Activated naive CD4-positive, alpha-beta T cell treated with anti-CD3 and anti-CD28 coated beads for 36 hours (primary cell): Measurements from ENCODE around the gene L3MBTL1. TPM values are rescaled to one million over a fixed set of nuclear protein-coding genes. Genes with fewer than 3 reads are reported as not detected.

Source experiments
- CTCF ChIA-PET: fragments of 350-600 bp; sonication (Branson Sonifier 250); formaldehyde crosslinking; loops from one replicate; lab custom pipeline; 2021; ENCODE audit warnings: antibody characterized with exemption; lab: Charles Lee
- DNase-seq: peaks from one replicate; pipeline ENCODE4 v3.0.0-alpha.2; 2020
- H3K27ac Mint-ChIP-seq: one replicate; pipeline ENCODE4 v1.8.0; 2021; ENCODE audit warnings: mild to moderate bottlenecking, mixed read lengths
- H3K27me3 Mint-ChIP-seq: one replicate; pipeline ENCODE4 v1.8.0; 2021; ENCODE audit warnings: low read depth, mixed read lengths
- H3K36me3 Mint-ChIP-seq: one replicate; pipeline ENCODE4 v1.8.0; 2021; ENCODE audit warnings: low read depth, mixed read lengths
- H3K4me1 Mint-ChIP-seq: one replicate; pipeline ENCODE4 v1.8.0; 2021; ENCODE audit warnings: low read depth, mixed read lengths
- H3K4me3 Mint-ChIP-seq: one replicate; pipeline ENCODE4 v1.8.0; 2021; ENCODE audit warnings: mild to moderate bottlenecking, moderate library complexity, mixed read lengths
- H3K9me3 Mint-ChIP-seq: one replicate; pipeline ENCODE4 v1.8.0; 2021; ENCODE audit warnings: mixed read lengths
- intact Hi-C: fragments of 100-400 bp; cut with micrococcal nuclease; formaldehyde crosslinking; loops from one replicate; pipeline ENCODE4 v1.15.1; 2023
- total RNA-seq, 2 experiments: library from RNA; stranded (reverse); gene quantifications; one replicate each; pipeline ENCODE4 v1.2.3, GENCODE V29; 2021

The L3MBTL1 gene
- total RNA-seq, 2 experiments from 2014 or later, result 4.7 to 7.3 TPM

DNA sequence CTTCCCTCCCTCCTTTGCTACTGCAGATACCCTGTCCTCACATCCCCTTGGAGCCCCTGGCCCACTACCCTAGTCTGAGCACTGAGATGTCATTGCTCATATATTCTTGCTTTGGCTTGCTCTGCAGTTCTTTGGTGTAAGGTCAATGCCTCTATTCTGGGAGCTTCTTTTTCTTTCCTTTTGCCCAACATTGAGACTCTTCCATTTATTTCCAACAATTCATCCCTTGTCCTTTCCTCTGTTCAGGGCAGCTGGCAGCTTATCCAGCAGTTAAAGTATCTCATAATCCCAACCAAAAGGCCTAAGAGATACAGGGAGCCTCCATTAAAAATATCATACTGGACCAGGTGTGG is 23.6 kb downstream of the L3MBTL1 start:
- intact Hi-C loops, result no loop called here
- Mint-ChIP-seq H3K27me3 (no peaks in the 10 kb centered on the region), H3K27ac (no peak overlapping the region), H3K9me3 (no peaks in the 10 kb centered on the region), H3K4me3 (no peak overlapping the region), H3K4me1 (no peaks in the 10 kb centered on the region), H3K36me3 (no peaks in the 10 kb centered on the region)
- CTCF ChIA-PET, result interaction anchor here (0.7 to 1.7 kb wide), 2 partner anchors 9 to 15 kb away, joined by 3 to 5 read pairs; no protein-coding TSS in a partner anchor
- DNase-seq, result no peak

DNA sequence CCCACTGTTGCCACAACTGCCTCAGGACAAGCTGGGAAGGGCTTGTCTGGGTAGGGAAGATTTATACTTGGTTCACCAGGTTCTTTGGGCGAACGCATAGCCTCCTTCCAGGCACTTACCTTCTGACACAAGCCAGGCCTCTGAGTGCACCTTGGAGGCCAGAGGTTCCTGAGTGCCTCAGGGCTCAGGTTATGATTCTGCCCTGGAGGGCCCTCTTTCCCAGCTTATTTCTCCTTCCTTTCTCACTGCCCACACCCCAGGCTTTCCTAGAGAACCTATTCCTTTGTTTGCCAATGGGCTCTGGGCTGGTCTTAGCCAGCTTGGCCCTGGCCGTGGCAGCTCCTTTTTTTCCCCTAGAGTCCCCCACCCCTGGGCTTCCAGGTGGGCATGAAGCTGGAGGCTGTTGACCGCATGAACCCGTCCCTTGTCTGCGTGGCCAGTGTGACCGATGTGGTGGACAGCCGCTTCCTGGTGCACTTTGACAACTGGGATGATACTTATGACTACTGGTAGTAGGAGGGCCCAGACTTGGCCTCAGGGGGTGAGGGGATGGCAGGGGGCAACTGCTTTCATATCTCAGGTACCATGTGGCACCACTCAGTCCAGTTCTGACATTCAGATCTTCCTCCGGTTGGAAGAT is 25.0 kb downstream of the L3MBTL1 start:
- CTCF ChIA-PET, result no interaction called here

DNA sequence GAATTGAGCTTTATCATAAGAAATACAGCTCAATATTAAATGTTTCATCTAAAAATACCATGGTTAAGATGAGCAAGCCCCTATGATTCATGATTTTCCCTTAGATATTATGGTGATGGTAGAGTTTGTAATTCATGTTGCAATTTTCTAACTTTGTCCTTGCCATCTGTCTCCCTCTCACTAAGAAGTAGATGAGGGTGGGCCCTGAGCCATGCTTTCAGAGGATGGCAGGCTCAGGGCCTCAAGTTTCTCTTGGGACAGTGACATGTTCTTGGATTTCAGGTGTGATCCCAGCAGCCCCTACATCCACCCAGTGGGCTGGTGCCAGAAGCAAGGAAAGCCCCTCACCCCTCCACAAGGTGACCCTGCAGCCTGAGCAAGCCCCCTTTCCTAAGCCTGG is 25.6 kb downstream of the L3MBTL1 start:
- Mint-ChIP-seq H3K27me3 (no peaks in the 10 kb centered on the region), H3K9me3 (no peaks in the 10 kb centered on the region), H3K4me1 (no peaks in the 10 kb centered on the region), H3K36me3 (no peaks in the 10 kb centered on the region), H3K27ac (no peak overlapping the region), H3K4me3 (no peak overlapping the region)
- CTCF ChIA-PET, result no interaction called here
- no peak for DNase-seq
- intact Hi-C loops, result no loop called here

More for the DNA sequence above, 25.0 kb downstream of the L3MBTL1 start:
- Mint-ChIP-seq H3K27ac (no peak overlapping the region), H3K4me3 (no peak overlapping the region), H3K9me3 (no peaks in the 10 kb centered on the region), H3K36me3 (no peaks in the 10 kb centered on the region), H3K27me3 (no peaks in the 10 kb centered on the region), H3K4me1 (no peaks in the 10 kb centered on the region)
- no peak for DNase-seq
- intact Hi-C loops, result no loop called here

DNA sequence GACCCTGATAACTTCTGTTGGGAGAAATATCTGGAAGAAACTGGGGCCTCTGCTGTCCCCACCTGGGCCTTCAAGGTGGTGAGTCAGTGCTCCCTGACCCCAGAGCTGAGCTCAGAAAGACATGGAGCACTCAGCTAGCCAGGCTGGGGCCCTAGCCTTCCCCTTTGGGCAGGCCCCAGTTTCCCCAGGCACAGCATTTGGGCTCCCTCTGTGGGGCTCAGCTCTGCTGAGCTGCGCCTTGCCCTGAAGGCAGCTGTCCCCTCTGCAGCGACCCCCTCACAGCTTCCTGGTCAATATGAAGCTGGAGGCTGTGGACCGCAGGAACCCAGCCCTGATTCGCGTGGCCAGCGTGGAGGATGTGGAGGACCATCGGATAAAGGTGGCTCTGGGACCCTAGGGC is 26.5 kb downstream of the L3MBTL1 start:
- no peak overlapping the region for H3K4me3 Mint-ChIP-seq
- CTCF ChIA-PET, result interaction anchor here (1.1 kb wide), 1 partner anchor 67 kb away, joined by 4 read pairs; no protein-coding TSS in a partner anchor
- no peaks in the 10 kb centered on the region for H3K36me3 Mint-ChIP-seq
- no peaks in the 10 kb centered on the region for H3K9me3 Mint-ChIP-seq
- H3K27me3 Mint-ChIP-seq, result no peaks in the 10 kb centered on the region
- no peaks in the 10 kb centered on the region for H3K4me1 Mint-ChIP-seq
- H3K27ac Mint-ChIP-seq, result no peak overlapping the region
- intact Hi-C loops, result no loop called here
- no peak for DNase-seq

DNA sequence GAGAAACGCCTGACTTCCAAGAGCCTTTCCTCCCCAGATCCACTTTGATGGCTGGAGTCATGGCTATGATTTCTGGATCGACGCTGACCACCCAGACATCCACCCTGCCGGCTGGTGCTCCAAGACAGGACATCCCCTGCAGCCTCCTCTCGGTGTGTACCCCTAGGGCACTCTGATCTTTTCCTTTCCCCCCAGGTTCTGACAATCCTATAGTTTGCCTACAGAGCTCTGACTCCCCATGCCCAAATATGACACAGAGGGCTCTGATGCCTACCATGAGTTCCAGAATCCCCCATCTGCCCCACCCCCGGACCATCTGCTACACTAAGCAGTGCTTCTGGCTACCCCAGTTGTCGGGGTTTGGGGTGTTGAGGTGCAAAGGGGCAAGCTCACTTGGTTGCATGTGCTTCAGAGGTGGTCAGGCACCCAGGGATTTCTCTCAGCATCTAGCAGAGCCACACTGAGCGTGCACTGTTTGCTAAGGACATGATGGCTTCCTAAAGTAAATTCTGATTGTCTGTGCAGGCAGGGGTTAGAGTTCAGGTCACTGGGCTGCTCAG is 27.4 kb downstream of the L3MBTL1 start:
- intact Hi-C loops, result no loop called here
- H3K36me3 Mint-ChIP-seq, result no peaks in the 10 kb centered on the region
- DNase-seq, result no peak
- no peaks in the 10 kb centered on the region for H3K4me1 Mint-ChIP-seq
- no peak overlapping the region for H3K27ac Mint-ChIP-seq
- no peaks in the 10 kb centered on the region for H3K27me3 Mint-ChIP-seq
- no peaks in the 10 kb centered on the region for H3K9me3 Mint-ChIP-seq
- CTCF ChIA-PET, result interaction anchor here (1.0 kb wide), 1 partner anchor 17 kb away, joined by 3 read pairs; no protein-coding TSS in a partner anchor
- no peak overlapping the region for H3K4me3 Mint-ChIP-seq

DNA sequence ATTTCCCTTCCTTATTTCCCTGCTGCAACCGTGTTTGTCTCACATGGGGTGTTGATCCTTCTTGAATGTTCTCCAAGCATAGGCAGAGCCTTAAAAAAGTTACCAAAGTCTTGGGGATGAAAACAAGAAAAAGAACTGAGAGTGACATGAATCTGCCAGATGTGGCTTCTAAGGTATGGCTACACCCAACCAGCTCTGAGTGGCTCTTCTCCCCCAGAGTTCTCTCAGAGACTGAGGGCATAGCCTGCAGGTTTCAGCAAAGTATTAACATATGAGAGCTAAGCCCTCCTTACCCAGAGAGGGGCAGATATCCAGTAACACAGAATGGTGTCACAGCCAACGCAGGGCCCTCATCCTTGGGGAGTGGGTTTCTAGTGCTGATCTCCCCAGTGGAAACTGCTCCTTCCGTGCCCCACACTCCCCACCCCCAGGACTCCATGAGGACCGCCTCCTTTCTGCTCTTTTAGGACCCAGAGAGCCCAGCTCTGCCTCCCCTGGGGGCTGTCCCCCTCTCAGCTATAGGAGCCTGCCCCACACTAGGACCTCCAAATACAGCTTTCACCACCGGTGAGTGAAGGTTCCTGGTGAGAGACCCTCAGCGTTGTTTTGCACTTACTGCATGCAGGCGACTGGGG is 28.0 kb downstream of the L3MBTL1 start:
- Mint-ChIP-seq H3K4me3 (no peak overlapping the region), H3K9me3 (no peaks in the 10 kb centered on the region), H3K27ac (no peak overlapping the region), H3K36me3 (no peaks in the 10 kb centered on the region), H3K4me1 (no peaks in the 10 kb centered on the region), H3K27me3 (no peaks in the 10 kb centered on the region)
- no peak for DNase-seq
- CTCF ChIA-PET, result interaction anchor here (1.0 kb wide), 2 partner anchors 16 to 655 kb away, joined by 3 read pairs; no protein-coding TSS in a partner anchor
- intact Hi-C loops, result no loop called here

DNA sequence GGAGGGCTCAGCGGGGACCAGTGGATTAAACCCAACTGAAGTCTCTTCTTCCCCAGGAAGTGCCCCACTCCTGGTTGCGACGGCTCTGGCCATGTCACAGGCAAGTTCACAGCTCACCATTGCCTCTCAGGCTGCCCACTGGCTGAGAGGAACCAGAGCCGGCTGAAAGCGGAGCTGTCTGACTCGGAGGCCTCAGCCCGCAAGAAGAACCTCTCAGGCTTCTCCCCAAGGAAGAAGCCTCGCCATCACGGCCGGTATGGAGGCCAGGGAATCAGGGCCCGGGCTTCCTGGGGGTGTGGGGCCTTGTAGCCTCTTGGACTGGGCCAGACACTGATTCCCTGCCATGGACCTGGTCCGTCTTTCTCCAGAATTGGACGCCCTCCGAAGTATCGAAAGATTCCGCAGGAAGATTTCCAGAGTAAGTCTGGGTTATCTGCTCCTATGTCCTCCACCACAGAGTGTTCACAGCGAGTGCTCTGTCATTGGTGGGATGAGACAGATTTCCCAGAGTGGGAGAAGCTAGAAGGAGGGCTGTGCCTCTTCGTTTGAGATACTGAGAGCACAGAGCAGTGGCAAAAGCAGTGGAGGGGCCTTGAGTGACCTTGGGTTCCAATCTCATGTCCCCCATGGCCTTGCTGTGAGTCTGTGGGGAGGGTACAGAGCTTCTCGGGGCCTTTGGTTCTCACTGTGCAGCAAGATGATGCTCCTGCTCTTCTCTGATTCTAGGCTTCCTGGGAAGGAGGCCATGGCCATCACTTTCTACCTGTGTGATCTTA is 28.7 kb downstream of the L3MBTL1 start:
- Mint-ChIP-seq H3K4me1 (no peaks in the 10 kb centered on the region), H3K9me3 (no peaks in the 10 kb centered on the region), H3K27me3 (no peaks in the 10 kb centered on the region), H3K4me3 (no peak overlapping the region), H3K27ac (no peak overlapping the region), H3K36me3 (no peaks in the 10 kb centered on the region)
- CTCF ChIA-PET, result interaction anchor here (1.0 to 4.0 kb wide), 6 partner anchors 15 to 654 kb away, joined by 3 to 24 read pairs (median 3); no protein-coding TSS in a partner anchor
- no peak for DNase-seq
- intact Hi-C loops, result no loop called here

DNA sequence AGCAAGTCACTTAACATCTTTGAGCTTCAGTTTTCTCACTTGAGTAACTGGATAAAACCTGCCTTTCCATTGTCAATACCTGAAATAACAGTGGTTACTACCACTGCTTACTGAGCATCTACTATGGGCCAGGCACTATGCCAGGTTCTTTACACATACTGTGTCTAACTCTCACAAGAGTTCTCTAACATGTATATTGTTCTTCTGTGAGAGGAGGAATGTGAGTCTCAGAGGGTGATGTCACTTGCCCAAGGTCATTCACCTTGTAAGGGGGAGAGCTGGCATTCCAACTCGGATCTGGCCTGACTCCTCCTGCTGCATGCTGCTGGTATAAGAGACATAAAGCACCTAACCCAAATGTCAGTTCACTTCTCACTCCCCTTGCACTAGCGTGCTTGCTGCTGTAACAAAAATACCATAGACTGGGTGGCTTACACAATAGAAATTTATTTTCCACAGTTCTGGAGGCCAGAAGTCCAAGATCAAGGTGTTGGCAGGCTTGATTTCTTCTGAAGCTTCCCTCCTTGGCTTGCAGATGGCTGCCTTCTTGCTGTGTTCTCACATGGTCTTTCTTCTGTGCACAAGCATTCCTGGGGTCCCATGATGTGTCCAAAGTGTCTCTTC is 29.4 kb downstream of the L3MBTL1 start:
- Mint-ChIP-seq H3K4me1 (no peaks in the 10 kb centered on the region), H3K9me3 (no peaks in the 10 kb centered on the region), H3K4me3 (no peak overlapping the region), H3K36me3 (no peaks in the 10 kb centered on the region), H3K27ac (no peak overlapping the region), H3K27me3 (no peaks in the 10 kb centered on the region)
- intact Hi-C loops, result no loop called here
- CTCF ChIA-PET, result interaction anchor here (1.0 to 4.0 kb wide), 6 partner anchors 22 to 653 kb away, joined by 3 to 24 read pairs (median 3); partner anchors contain the start of gene SGK2
- DNase-seq, result no peak

DNA sequence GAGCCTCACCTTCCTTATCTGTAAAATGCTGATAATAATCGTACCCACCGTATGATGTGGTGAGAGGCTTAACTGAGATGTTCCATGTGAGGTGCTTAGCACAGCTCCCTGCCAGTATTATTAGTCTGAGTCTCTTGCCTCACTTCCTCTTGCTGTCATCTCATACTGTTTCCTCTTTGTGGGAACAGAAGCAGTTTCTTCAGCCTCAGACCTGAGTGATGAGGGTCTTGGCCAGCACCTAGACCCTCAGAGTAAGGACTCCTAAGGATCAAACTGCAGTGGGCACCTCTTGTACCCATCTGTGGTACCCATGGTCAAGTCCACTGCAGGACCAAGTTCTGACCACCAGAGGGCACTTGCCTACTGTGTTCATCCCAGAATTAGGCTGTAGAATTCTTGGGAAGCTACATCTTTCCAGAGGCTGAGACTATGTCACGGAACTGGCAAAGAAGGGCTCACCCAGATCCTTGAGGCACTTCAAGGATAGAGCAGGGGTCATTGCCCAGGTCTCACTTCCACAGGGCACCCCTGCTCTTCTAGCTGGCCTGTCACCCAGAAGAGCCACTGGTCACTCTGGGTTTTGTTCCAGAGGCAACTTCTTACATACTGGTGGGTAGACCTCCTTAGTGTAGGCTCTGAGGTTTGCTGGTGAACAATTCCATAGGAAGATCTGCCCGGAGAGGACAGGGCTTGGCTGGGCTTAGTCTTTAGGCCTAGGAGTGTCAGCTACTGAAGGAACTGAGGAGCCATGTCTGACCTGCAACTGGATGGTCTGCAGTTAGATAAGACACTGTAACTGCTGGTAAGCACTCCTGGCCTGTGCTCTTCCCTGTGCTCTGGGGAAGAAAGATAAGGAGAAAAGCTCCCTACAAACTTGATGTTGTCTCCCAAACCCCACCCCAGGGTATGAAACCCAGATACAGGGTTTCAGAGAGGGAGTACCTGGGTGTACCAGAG is 30.7 kb downstream of the L3MBTL1 start:
- Mint-ChIP-seq H3K27me3 (no peaks in the 10 kb centered on the region), H3K36me3 (no peaks in the 10 kb centered on the region), H3K27ac (no peak overlapping the region), H3K9me3 (no peaks in the 10 kb centered on the region), H3K4me1 (no peaks in the 10 kb centered on the region), H3K4me3 (no peak overlapping the region)
- CTCF ChIA-PET, result interaction anchor here (0.7 to 4.0 kb wide), 26 partner anchors 8 to 583 kb away, joined by 3 to 24 read pairs (median 4); partner anchors contain the start of gene SGK2
- intact Hi-C loops, result loop anchor here (1.0 kb wide), 2 partner anchors 154 to 542 kb away; no protein-coding TSS in a partner anchor
- DNase-seq, result peak; percentile 71

DNA sequence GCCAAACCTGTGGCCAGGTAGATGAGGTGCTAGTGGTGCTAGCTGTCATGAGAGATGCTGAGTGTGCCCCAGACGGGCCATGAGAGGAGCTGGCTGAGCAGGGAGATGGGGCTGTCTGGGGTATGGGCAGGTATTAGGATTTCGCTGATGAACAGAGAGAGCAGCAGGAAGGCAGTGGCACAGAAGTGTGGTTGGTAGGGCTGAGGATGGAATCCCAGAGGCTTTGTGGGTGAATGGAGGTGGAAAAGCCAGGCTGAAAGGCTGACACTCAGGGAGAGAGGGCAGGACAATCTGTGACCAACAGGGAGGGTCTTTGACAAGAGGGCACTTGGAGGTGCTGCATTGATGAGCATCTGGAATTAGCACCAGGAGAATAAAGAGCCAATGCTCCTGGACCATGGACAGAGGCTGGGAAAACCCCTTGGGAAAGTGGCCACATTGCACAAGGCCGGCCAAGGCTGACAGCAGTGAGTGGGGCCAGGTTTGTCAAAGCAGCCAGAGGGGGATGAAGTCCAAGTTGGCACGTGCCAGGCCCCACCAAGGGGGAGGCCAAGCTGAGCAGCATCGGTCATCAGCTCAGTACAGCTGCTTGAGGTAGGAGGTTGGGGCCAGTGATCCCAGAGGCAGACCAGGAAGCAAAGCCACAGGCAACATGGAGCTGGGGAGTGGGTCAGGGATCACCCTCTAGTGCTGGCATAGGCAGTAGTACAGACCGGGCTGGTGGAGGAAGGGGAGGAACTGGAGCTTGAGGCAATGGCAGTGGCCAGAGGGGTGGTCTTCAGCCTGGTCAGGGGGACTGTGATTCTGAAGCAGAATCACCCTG is 31.6 kb downstream of the L3MBTL1 start:
- no peak overlapping the region for H3K27ac Mint-ChIP-seq
- H3K4me1 Mint-ChIP-seq, result no peaks in the 10 kb centered on the region
- H3K27me3 Mint-ChIP-seq, result no peaks in the 10 kb centered on the region

More for the DNA sequence above, 31.6 kb downstream of the L3MBTL1 start:
- no peak for DNase-seq
- CTCF ChIA-PET, result interaction anchor here (0.7 to 4.0 kb wide), 18 partner anchors 9 to 582 kb away, joined by 3 to 24 read pairs (median 4); no protein-coding TSS in a partner anchor
- intact Hi-C loops, result loop anchor here (1.0 kb wide), 2 partner anchors 153 to 541 kb away; no protein-coding TSS in a partner anchor
- Mint-ChIP-seq H3K9me3 (no peaks in the 10 kb centered on the region), H3K4me3 (no peak overlapping the region), H3K36me3 (no peaks in the 10 kb centered on the region)
